Stimulated activated CD8-positive, alpha-beta memory T cell treated with anti-CD3 and anti-CD28 coated beads, Interleukin-7, amount 100 ng/mL, for 1 hour (primary cell): Measurements from ENCODE around the gene TANC1.

Source experiments
- DNase-seq, 2 donors: peaks; one replicate each; pipeline ENCODE4 v3.0.0-alpha.2; 2020; ENCODE audit warnings: low read depth in 2 of 2

The TANC1 gene

DNA sequence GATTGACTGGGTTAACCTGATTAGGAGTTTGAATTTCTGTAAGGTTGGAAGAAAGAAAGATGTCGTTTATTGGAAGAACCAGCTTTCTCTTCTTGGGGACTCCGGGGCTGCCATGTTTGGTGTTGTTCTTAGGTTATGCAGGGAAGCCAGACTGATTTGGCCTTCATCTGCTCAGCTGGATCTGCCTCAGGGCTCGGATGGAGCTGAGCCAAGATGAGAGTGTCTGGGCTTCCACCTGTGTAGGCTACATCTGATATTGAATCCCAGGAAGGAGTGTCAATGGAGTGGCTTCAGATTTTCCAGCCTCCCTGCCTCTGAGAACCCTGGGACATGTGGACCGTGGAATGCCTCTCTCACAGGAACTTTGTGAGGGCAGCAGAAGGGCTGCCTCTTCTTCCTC, 192.0 kb downstream of the TANC1 start:
- DNase-seq = no peak

DNA sequence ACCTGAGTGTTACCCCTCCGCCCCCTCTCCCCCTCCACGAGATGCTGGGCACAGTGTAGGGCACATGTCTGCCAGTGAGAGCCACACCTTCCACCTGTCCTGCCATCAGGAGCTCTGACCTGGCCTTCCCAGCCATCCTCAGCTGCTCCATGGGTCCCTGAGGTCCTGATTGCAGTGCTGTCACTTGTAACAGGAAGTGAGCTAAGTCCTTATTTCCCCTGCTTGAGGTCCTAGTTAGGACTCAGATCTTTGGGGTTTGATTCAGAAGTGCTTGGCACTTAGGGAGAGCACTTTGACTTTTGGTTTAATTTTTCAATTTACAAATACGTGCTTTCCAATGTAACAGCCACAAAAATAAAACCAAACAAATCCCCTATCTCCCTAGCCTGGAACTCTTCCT, 192.5 kb downstream of the TANC1 start:
- DNase-seq = no peak

DNA sequence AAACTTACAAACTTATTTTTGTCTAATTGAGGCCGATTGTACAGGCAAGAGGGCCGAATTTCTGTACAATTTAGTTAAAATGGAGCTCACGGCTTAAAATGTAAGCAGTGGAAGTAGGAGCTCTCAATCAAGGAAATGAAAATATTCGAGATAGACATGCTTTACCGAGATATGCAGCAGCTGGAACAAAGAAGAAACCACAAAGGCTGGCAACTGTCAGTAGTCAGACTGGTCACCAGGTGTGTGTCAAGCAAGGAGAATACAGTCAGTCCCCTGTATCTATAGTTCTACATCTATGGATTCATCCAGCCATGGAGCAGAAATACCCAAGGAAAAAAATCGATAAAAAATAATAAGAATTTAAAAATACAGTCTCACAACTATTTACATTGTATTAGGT, 195.5 kb downstream of the TANC1 start:
- no peak for DNase-seq

DNA sequence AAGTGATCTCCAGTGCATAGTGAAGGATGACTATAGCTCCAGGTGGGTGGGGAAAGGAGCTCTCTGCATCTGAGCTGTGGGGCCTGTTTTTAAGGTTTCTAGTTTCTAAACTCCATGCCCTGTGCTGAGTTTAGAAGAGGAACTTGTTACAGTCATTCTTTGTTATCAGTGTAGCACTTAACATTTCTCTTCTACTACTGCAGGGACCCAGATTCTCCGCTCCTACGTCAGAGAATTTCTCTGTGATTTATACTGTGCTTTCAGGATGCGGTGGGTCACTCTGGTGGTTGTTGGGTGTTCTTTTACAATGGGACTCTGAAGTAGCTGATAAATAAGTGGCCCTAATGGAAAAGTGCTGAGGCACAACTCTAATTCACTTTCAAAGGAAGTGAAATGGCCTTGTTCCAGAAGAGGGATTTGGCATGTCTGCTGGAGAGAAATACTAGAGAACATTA, 196.0 kb downstream of the TANC1 start:
- no peak for DNase-seq

DNA sequence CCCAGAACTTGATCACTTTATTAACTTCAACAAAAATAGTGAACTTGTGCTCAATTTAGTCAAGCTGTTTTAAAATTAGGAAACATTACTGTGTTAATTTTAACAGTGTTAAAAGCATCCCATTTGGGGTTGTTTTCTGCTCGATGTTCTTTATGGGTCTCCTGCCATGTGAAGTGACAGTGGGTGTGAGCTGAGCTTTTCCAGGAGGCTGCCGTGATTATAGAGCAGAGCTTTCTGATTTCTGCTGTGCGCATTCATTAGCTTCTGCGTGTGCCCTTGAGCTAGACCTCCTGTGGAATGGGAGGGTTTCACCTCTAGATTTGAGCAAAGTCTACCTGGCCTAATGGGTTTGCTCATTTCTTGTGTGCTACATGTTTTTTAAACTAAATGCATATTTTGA, 196.6 kb downstream of the TANC1 start:
- no peak for DNase-seq

DNA sequence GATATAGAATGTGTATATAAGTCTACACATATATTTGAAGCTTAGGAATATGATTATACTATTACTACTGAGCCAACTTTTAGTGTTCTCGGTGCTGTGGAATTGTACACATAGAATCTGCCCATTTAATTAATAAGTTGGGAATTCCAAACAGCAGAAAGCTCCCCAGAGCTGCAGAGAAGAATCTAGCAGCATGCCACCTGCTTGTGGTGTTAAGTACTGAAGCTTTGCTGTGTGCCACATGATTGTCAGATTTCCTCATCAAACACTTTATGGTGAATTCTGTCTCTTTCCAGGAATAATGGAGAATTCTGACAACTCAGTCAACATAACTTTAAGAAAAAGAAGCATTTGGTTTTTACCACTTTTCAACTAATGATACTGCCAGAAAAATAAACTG, 200.3 kb downstream of the TANC1 start:
- DNase-seq = no peak

DNA sequence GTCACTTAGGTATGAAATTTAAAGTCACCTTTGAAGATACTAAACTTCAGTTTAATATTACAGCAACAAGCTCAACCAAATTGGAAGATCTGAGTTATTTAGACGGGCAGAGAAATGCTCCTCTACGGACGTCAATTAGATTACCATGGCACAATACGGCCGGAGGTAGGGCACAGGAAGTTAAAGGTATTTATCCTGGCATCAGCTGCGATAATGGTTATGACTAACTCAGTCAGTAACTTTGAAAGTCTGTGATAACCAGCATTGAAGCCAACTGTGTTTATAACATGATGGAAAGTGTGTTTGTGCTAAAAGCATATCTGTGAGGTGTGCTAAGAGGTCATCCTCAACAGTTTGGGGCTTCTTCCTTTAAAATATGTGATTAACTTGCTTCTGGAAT, 200.7 kb downstream of the TANC1 start:
- no peak for DNase-seq

DNA sequence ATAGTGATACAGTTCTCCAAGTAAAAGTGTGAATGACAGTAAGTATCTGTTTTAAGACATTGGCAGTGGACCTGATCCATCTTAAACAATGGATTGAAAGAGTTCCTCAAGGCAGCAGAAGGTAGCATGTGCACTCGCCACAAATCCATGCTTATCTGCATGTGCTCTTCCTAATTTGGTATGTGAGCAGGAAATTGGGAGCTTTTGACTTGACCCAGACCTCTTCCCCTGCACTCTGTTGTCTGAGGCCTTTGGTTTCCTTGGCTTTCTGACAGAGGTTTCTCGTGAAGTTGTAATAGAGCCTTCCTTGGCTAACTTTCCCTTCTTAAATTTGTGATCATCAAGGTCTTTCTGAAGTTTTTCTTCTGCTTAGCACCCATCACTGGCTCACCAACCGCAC, 204.0 kb downstream of the TANC1 start:
- DNase-seq = no peak

DNA sequence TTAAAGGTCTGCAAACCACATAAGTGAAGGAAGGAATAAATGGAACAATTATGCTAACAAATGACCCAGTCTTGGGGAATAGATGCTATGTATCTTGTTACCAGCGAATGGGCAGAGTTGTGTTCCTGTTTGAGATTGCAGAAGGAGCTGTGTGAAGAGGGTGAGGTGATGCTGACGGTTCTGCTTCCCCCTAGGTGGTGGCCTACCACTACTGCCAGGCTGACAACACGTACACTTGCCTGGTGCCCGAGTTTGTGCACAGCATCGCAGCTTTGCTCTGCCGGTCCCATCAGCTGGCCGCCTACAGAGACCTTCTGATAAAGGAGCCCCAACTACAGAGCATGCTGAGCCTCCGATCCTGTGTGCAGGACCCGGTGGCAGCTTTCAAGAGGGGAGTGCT, 206.3 kb downstream of the TANC1 start:
- DNase-seq = no peak

DNA sequence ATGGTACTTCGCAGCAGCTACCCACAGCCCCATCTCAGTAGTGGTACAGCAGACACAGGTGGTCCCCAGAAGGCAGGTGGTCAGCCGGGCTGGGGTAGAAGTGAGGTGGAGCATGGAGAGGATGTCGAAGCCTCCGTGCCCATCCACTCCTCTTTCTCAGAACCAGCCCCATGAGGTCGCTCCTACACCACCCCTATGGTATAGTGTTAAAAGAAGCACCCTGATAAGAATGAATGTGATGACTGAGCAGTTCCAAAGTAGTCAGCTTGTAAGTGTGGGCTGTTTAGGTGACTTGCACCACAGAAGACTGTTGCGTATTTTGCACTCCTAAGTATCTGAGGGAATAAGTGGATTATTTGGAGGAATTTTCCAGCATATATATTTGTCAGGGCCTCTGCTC, 206.7 kb downstream of the TANC1 start:
- no peak for DNase-seq

DNA sequence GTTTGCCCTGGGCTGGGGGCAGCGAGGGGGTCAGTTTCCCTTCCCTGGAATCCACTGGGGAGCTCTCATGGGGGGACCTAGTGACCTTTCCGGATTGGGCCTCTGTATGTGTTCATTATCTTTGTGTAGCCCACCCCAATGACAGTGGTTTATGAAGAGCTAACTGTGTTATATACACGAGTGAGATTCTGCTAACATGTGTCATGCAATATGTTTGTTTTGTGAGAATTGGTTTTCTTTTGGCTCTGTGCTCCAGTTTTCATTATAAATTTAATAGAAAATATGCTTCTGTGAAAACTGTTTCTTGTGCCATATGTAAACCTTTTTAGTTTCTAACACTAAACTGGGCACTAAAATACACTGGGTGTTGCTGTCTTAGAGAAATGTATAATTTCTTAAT, 207.5 kb downstream of the TANC1 start:
- no peak for DNase-seq

DNA sequence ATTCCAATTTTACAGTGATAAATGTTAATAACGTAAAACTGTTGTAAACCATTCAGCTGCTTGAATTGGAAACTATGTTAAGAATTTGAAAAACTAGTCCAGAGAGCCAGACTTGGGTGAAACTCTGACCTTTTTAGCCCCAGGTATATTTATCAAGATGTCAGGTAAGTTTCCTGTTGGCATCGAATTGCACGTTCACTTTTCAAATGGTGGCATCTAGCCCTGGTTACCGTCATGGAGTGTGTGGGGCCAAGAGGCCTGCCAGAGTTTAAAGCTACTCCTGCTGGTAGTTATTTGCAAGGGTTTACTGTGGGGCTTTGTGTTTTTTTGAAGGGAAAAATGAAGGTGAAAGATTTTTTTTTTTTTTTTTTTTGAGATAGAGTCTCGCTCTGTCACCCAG, 208.1 kb downstream of the TANC1 start:
- no peak for DNase-seq

DNA sequence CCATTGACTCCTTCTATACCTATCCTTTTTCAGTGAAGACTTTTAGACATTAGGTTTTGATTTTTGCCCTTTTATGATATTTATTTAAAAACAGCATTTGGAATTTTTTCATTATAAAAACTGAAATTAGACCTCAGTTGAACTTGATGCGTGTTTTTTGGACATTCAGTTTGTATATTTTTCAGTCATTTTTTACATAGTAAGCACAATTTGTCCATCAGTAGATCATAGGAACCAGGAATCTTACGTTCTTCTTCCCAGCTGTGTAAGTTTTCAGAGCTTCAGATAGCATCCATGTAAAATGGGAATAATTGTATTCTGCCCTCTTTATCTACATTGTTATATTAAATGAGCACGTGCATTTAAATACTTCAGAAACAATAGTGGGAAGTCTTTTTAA, 208.9 kb downstream of the TANC1 start:
- no peak for DNase-seq

DNA sequence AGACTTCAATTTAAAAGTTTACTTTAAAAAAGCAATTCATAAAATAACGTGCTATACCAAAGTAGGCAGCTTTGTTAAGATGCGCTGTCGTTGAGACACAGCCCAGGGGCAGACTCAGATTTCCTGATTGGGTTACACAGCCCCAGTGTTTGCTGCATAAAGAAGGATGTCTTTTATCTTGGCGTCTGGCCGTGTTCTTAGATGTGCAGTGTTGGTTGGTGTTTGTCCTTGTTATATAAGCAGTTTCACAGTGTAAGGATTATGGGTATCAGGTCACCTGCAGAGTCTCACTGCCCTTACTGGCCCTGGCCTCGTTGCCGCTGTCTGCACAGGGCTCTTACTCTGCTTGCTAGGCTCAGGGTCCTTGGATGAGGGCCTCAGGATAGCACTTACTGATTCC, 209.5 kb downstream of the TANC1 start:
- no peak for DNase-seq

DNA sequence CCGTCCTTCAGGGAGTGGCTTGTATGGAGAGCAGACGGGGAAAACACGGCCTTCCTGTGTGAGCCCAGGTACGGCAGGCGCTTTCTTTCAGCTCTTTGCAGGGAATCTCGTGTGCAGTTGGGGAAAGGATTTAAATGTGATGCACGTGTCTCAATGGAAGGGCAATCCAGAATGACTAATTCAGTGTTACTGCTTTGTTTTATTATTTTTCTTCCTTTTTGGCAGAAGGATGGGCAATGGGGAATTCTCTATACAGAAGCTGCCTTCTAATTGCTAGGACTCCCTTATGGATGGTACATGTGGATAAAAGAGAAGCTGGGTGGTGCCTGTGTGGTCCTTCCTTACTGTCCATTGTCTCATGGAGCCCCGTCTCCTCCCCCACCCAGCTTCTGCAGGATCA, 210.7 kb downstream of the TANC1 start:
- no peak for DNase-seq

DNA sequence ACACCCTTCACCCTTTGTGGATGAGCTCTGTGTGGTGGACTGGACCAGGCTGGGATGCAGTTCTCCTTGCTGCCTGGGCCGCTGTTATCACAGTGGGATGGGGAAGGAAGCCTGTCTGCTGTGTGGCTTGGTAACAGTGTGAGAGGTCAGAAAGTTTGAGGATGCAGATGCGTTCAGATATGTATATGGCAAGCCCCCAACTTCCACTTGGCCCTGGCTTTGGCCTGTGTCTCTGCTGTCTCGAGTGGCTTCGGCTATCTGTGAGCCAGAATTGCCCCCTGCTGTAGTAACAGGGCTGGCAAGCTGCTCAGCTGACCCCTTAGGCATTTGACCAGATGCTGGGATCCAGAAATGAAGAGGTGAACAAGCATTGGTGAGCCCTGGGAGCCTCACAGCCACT, 211.3 kb downstream of the TANC1 start:
- no peak for DNase-seq

DNA sequence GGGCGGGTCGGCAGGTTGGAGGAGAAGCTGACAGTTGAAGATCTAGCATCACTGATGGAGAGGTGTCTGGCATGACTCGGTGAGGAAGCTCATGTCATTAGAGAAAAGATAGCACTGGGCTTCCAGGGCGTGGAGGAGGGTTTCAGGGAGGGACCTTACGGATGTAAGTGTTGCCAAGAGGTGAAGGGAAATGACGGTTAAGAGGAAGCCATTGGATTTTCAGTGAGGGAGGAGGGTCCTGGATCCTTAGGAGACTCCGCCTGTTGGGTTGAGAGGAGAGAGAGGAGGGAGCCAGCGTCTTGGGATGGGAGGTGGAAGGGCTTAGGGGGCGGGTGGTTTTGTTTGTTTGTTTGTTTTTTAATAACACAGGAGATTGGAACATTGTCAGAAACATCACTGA, 214.9 kb downstream of the TANC1 start:
- DNase-seq = no peak

DNA sequence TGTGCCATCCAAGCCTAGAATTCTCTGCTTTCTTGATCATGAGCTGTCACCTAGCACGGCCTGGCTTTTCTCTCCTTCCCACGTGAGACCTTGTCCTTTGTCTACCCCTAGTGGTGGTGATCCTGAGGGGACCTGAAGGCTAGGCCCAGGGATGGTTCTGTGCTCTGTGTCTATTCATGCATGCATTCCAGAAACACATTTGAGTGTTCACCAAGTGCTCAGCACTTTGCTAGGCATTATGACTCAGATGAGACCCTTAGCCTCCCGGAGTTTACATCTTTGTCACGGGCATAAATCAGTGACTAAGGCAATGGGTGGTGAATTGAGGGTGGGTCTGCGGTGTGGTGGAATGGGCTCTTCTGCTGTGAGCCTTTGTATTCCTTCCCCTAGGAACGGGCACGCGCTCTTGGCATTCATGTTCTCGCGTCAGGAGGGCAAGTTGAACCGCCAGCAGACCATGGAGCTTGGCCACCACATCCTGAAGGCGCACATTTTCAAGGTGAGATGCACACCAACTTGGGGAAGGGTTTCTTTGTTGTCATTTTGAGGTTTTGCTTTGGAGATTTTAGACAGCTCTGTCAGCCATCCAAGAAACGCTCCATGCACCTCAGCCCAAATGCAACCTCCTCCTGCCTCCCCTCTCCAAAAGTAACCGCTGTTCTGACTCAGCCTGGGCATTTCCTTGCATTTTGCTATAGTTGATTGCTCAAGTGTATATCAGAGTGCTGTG, 217.1 kb downstream of the TANC1 start:
- DNase-seq = no peak

DNA sequence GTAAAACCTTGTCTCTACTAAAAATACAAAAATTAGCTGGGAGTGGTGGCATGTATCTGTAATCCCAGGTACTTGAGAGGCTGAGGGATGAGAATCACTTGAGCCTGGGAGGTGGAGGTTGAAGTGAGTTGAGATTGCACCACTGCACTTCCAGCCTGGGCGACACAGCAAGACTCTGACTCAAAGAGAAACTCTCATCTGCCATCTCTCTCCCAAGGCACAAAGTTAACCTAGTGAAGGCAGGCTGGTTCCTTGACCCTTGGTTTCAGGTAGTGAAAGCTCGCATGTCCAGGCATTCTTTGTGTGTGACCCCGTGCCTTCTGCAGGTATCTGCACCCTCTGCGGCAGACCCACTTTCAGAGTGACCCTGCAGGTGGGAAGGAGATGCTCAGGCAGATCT, 218.0 kb downstream of the TANC1 start:
- no peak for DNase-seq

DNA sequence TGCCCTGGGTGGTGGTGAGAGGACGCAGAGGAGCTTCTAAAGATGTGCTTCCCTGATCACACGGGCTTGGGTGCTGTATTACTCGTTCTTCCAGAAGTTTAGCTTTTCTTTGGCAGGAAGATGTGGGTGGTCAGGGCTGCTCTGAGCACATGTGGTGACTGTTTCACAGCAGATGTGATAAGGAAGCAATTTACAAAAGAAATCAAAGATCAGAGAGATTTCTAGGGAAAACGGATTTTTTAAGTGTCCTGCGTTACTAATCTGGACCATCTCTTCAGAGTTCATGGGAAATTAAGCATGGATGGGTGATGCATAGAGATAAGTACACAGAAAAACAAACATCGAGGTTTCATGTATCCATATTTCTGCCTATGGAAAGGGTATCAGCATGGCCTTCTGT, 218.7 kb downstream of the TANC1 start:
- DNase-seq = no peak

DNA sequence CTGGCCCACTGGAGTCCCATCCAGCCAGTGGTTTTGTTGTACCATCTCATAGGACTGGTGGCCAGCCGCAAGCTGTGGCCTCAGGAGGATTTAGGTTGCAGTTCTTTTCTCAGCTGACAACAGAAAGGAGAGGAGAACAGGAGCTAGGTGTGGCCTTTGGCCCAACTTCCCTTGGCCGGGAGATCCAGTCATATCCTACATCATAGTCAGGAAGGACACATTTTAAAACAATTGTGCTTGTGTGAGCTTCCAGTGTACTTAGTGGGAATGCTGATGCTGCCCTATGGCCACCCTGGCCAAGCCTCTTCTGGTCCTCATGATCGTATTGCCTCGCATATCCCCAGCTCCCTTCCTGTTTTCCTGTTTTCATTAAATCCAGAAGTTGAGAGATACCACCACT, 220.0 kb downstream of the TANC1 start:
- DNase-seq = no peak

DNA sequence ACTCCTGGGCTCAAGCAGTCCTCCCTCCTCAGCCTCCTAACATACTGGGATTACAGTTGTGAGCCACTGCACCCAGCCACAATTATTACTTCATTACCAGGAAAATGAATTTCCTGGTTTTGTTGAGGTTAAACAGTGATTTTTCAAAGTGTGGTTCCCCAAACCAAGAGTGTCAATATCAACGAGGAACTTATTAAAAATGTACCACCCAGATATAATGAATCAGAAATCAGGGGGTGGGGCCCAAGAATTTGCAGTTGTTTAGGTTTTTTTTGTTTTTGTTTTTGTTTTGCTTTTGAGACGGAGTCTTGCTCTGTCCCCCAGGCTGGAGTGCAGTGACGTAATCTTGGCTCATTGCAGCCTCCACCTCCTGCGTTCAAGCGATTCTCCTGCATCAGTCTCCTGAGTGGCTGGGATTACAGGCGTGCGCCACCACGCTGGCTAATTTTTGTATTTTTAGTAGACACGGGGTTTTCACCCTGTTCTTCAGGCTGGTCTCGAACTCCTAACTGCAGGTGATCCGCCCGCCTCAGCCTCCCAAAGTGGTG, 224.0 kb downstream of the TANC1 start:
- no peak for DNase-seq

DNA sequence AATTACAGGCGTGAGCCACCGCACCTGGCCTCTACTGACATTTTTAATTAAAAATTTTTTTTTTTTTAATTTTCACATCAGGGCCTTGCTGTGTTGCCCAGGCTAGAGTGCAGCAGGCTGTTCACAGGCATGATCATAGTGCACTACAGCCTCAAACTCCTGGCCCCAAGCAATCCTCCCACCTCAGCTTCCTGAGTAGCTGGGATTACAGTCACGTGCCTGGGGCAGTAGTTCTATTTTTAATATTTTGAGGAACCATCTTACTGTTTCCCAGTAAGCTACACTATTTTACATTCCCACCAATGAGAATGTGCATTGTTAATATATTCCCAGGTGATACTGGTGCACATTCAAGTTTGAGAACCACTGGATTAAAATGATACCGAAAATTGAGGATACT, 225.4 kb downstream of the TANC1 start:
- DNase-seq = no peak

DNA sequence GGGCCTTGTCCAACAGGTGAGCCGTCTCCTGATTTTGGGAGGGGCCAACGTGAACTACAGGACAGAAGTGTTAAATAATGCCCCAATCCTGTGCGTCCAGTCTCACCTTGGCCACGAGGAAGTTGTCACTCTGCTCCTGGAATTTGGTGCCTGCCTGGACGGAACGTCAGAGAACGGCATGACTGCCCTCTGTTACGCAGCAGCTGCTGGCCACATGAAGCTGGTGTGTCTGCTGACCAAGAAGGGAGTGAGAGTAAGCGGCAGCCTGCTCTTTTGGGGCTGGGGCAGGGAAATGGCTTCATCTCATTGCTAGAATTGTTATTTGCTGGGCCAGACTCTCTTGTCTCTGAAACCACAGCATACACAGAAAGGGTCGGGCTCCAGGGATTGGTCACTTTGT, 225.8 kb downstream of the TANC1 start:
- DNase-seq = no peak
